Endothelial cell of umbilical vein (primary cell): ENCODE measurements around the gene MEX3D. TPM values are rescaled to one million over a fixed set of nuclear protein-coding genes. Genes with fewer than 3 reads are reported as not detected.
A peak's percentile ranks its signal among the peaks of the same experiment; 100 is the strongest.

Experiments
- BruUV-seq: library from RNA; stranded (reverse); fragments of 400-500 nt; replicated peaks from 2 replicates; lab custom pipeline; 2021; lab: Mats Ljungman, UMichigan
- CTCF ChIA-PET: fragments of 300-600, 350-600 bp; sonication (Branson Sonifier 250); formaldehyde crosslinking; loops from one replicate; lab custom pipeline; 2021; ENCODE audit warnings: antibody characterized with exemption, inconsistent platforms; lab: Charles Lee
- POLR2A ChIA-PET: fragments of 300-600, 350-600 bp; sonication (Branson Sonifier 250); formaldehyde crosslinking; loops from one replicate; lab custom pipeline; 2021; ENCODE audit warnings: antibody characterized with exemption, inconsistent platforms; lab: Charles Lee
- DNase-seq: peaks from one replicate; pipeline ENCODE4 v3.0.0-alpha.2; 2011; ENCODE audit warnings: low read depth, low spot score
- FAIRE-seq: peaks from 2 replicates; lab custom pipeline; 2011; peaks lifted over from hg19 to GRCh38; lab: Jason Lieb, UNC
- H2AFZ ChIP-seq: 2 replicates; pipeline ENCODE4 v1.6.0; 2012; ENCODE audit warnings: low read depth, low read length, control low read depth, inconsistent platforms
- H3K27ac ChIP-seq: 2 replicates; pipeline ENCODE4 v1.5.1; 2011; ENCODE audit warnings: low read depth, mild to moderate bottlenecking, control low read depth, low read length, moderate library complexity; ENCODE audit not compliant: insufficient read depth
- H3K27me3 ChIP-seq, 2 experiments: 2 replicates each; pipeline versions ENCODE4 v1.6.0 to v1.6.1; 2011; ENCODE audit warnings: low read length in 2 of 2, mixed read lengths in 1 of 2; ENCODE audit not compliant: control insufficient read depth in 2 of 2, insufficient read depth in 2 of 2
- H3K36me3 ChIP-seq, 2 experiments: 2 replicates in 1 of 2; 3 replicates in 1 of 2; pipeline ENCODE4 v1.5.1; 2011; ENCODE audit warnings: low read length in 2 of 2, mild to moderate bottlenecking in 1 of 2, moderate library complexity in 1 of 2; ENCODE audit not compliant: control insufficient read depth in 2 of 2, insufficient read depth in 2 of 2; ENCODE audit errors: extremely low read depth in 1 of 2
- H3K4me1 ChIP-seq: 3 replicates; pipeline ENCODE4 v1.5.1; 2011; ENCODE audit warnings: mild to moderate bottlenecking, low read length; ENCODE audit not compliant: control insufficient read depth, insufficient read depth; ENCODE audit errors: extremely low read depth
- H3K4me2 ChIP-seq: 2 replicates; pipeline ENCODE4 v1.6.1; 2011; ENCODE audit warnings: low read length, control low read depth, mixed read lengths; ENCODE audit not compliant: insufficient read depth
- H3K4me3 ChIP-seq, 3 experiments: fragments of 200-600 bp in 1 of 3; sonication (generic), shearing (Covaris generic) in 1 of 3; replicated peaks in 1 of 3; 2 replicates each; pipeline ENCODE4 v1.5.1; 2011 to 2016; ENCODE audit warnings: control low read depth in 3 of 3, low read length in 3 of 3, mild to moderate bottlenecking in 2 of 3, inconsistent platforms in 1 of 3, low read depth in 1 of 3, moderate library complexity in 1 of 3; ENCODE audit not compliant: insufficient read depth in 1 of 3
- H3K79me2 ChIP-seq: 2 replicates; pipeline ENCODE4 v1.6.0; 2012; ENCODE audit warnings: low read length, inconsistent platforms; ENCODE audit not compliant: control insufficient read depth, insufficient read depth
- H3K9ac ChIP-seq: replicated peaks from 2 replicates; pipeline ENCODE3; 2011; ENCODE audit warnings: low read length, control low read depth; ENCODE audit not compliant: insufficient read depth; ENCODE audit errors: extremely low read depth
- H3K9me1 ChIP-seq: replicated peaks from 3 replicates; pipeline ENCODE4 v1.6.0; 2011; ENCODE audit warnings: mild to moderate bottlenecking, low read length; ENCODE audit not compliant: control insufficient read depth, insufficient read depth; ENCODE audit errors: extremely low read depth
- H3K9me3 ChIP-seq: replicated peaks from 2 replicates; pipeline ENCODE4 v1.5.1; 2012; ENCODE audit warnings: low read length, inconsistent platforms; ENCODE audit not compliant: control insufficient read depth, insufficient read depth
- H4K20me1 ChIP-seq: replicated peaks from 2 replicates; pipeline ENCODE3; 2011; ENCODE audit warnings: mild to moderate bottlenecking, low read length; ENCODE audit not compliant: control insufficient read depth, insufficient read depth; ENCODE audit errors: extremely low read depth
- EZH2 ChIP-seq: IDR thresholded peaks from 2 replicates; pipeline ENCODE4 v1.6.1; 2012; ENCODE audit warnings: borderline replicate concordance, low read depth, mild to moderate bottlenecking, moderate library complexity, low read length, inconsistent platforms; ENCODE audit not compliant: severe bottlenecking
- GATA2 ChIP-seq: IDR thresholded peaks from 2 replicates; pipeline ENCODE4 v1.7.0; 2011; ENCODE audit warnings: low read depth, mild to moderate bottlenecking, moderate library complexity, mixed read lengths, low read length; ENCODE audit not compliant: insufficient read length, insufficient read depth
- JUN ChIP-seq: IDR thresholded peaks from 2 replicates; pipeline ENCODE4 v1.6.1; 2011; ENCODE audit warnings: borderline replicate concordance, low read depth; ENCODE audit not compliant: insufficient read length, insufficient read depth
- dilution Hi-C: fragments of 300-500 bp; cut with MboI; formaldehyde crosslinking; loops from one replicate; pipeline ENCODE4 v1.15.0; 2019; ENCODE audit warnings: low sequenced_read_pairs; ENCODE audit not compliant: extremely low pct_ligation_motif_present
- intact Hi-C: fragments of 100-400 bp; cut with micrococcal nuclease; formaldehyde crosslinking; loops from one replicate; pipeline ENCODE4 v1.10.0; 2022
- polyA plus RNA-seq, 4 experiments: library from polyadenylated mRNA; depleted of rRNA in 3 of 4; stranded (reverse) in 3 of 4; unstranded in 1 of 4; fragments of >200 nt; gene quantifications; 2 replicates each; pipeline versions ENCODE4 v1.2.1 to v1.2.3, GENCODE V29; 2011 to 2012; ENCODE audit warnings: missing spikeins in 1 of 4
- total RNA-seq: library from RNA; stranded (reverse); gene quantifications from 2 replicates; pipeline ENCODE4 v1.2.3, GENCODE V29; 2021

Gene MEX3D
- total and polyA plus RNA-seq, 2 donors (not counting 3 experiments of a cell fraction or from before 2014, with no cell fraction given), result 30.0 to 96.7 TPM

DNA sequence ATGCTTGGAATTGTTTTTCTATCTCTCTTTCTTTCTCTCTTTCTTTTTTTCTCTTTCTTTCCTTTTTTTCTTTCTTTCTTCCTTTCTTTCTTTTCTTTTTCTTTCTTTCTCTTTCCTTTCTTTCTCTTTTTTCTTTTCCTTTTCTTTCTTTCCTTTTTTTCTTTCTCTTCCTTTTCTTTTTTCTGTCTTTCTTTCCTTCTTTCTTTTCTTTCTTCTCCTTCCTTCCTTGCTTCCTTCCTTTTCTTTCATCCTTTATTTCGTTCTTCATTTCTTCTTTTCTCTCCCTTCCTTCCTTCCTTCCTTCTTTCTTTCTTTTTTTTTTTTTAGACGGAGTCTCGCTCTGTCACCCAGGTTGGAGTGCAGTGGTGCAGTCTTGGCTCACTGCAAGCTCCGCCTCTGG lies 1.9 kb upstream of the MEX3D start:
- no peak for FAIRE-seq
- Histone ChIP-seq H4K20me1 (peaks cover 2% of the 10 kb centered on the region), H3K36me3 (peaks cover 0 to 2% of the 10 kb centered on the region in 2 experiments), H3K27me3 (peaks cover 0 to 6% of the 10 kb centered on the region in 2 experiments), H3K4me1 (peaks cover 8% of the 10 kb centered on the region), H3K4me2 (no peak overlapping the region), H3K27ac (no peak overlapping the region), H3K9me1 (no peaks in the 10 kb centered on the region), H3K9ac (no peak overlapping the region), H3K9me3 (no peaks in the 10 kb centered on the region), H2AFZ (no peak overlapping the region), H3K79me2 (peaks cover 24% of the 10 kb centered on the region), H3K4me3 (no peak overlapping the region)
- DNase-seq, result no peak
- intact Hi-C loops, result no loop called here
- POLR2A ChIA-PET, result interaction anchor here (0.7 kb wide), 1 partner anchor 62 kb away, joined by 7 read pairs; no protein-coding TSS in a partner anchor
- dilution Hi-C loops, result no loop called here
- no TSS peak for BruUV-seq
- CTCF ChIA-PET, result interaction anchor here (1.0 kb wide), 1 partner anchor 102 kb away, joined by 3 read pairs; no protein-coding TSS in a partner anchor
- TF ChIP-seq EZH2 (no peak), JUN (no peak)

DNA sequence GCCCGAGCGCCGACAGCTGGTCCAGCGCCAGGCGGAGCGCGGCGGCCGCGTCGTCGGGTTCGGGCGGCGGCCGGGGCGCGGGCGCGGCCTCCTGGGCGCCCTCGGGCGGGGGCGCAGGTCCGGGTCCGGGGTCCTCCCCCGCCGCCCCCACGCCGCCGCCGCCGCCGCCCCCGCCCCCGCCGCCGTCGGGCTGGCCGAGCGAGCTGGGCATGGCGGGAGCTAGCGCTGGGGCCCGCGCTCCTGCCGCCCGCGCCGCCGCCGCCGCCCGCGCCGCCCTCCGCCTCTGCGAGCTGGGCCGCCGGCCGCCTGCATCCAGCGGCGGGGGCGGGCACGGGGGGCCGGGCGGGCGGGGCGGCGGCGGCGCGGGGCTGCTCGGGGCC lies 287 bp downstream of the MEX3D start:
- dilution Hi-C loops, result no loop called here
- no peak overlapping the region for H3K9ac ChIP-seq
- H3K79me2 ChIP-seq, result peaks cover 46% of the 10 kb centered on the region
- no peak overlapping the region for H2AFZ ChIP-seq
- peak overlapping the region in 1 of 3 experiments; percentile 99 for H3K4me3 ChIP-seq
- POLR2A ChIA-PET, result no interaction called here
- FAIRE-seq (no peak), DNase-seq (no peak)
- peaks cover 0 to 6% of the 10 kb centered on the region in 2 experiments for H3K27me3 ChIP-seq
- peak overlapping the region; percentile 96 for H3K27ac ChIP-seq
- CTCF ChIA-PET, result interaction anchor here (5.6 kb wide), 1 partner anchor 21 kb away, joined by 40 read pairs; no protein-coding TSS in a partner anchor
- no TSS peak for BruUV-seq
- no peak overlapping the region for H3K4me2 ChIP-seq
- TF ChIP-seq JUN, result no peak
- TF ChIP-seq GATA2, result no peak
- H4K20me1 ChIP-seq, result peaks cover 5% of the 10 kb centered on the region
- peaks cover 3% of the 10 kb centered on the region in 2 experiments for H3K36me3 ChIP-seq
- peaks cover 8% of the 10 kb centered on the region for H3K4me1 ChIP-seq
- intact Hi-C loops, result loop anchor here (2.0 kb wide), 2 partner anchors 25 to 85 kb away; partner anchors contain the start of genes MBD3 and TCF3
- H3K9me1 ChIP-seq, result no peaks in the 10 kb centered on the region
- no peaks in the 10 kb centered on the region for H3K9me3 ChIP-seq
